ENCODE results near the gene AXIN1. TPM values are rescaled to one million over a fixed set of nuclear protein-coding genes. Genes with fewer than 3 reads are reported as not detected.

The AXIN1 gene
- polyA plus RNA-seq, 2 of the 4 experiments (the other 2 are of a cell fraction) = 8.7 to 19.3 TPM

DNA sequence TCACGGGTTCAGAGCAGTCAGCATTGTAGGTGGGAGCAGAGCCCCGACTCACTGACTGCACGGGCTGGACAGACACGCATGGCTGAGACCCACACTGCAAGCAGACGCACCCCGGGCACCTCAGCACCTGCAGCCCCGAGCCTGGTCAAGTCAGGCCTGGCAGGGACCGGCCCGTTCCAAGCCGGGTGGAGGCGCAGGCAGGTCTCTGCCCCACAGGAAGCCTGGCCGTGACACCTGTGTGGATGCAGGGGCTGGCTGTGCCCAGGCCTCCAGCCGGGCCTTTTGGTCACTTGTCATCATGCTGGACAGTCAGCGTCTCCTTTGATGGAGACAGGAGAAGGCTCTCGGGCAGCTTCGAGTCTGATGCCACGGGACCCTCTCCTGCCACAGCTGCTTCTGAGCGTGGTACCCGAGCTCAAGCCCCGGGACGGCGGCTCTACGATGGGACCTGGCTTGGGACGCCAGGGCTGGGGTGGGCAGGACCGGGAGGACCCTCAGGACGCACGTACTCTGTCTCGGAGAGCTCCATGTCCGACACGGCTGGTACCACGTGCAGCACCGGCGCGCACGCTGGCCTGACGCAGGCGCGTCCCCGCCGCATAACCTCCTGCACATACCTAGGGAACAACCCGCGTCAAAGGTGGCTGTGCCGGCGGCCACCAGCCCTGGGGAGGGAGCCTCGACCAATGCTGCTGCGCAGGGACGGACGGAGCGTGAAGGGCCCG lies 61.7 kb downstream of the AXIN1 start:
- ChIA-PET POLR2A (no interaction called here), CTCF (interaction anchor here (0.9 kb wide), 1 partner anchor 58 kb away, joined by 3 read pairs; no protein-coding TSS in a partner anchor)
- no peak for FAIRE-seq

DNA sequence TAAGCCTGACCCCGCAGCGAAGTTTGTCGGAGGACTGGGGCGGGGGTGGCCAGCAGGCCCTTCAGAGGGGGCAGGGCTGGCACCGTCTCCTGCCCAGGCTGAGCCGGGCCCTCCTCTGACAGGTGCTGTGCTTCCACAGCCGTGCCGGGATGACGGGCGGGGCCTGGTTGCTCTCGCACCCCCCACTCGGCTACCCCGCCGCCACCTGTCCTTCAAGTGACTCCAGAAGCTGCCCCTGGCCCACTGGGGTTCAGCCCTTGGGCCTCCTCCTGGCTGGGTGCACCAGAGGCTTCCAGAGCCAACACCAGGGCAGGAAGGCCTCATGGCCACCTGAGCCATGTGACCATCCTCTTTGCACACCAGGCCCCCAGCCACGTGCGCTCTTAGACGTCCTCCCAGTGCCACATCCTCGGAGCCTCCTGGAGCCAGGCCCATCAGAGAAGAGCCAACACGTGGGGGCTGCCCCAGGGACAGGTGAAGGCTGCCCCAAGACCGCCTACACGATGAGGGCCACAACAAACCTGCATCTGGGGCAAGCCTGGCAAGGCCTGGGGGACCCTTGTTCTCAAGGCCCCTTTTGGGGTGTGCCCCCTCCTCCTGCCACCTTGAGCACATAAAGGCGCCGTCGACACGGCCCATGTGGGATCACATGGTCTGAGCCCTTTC lies 62.4 kb downstream of the AXIN1 start:
- no peak for FAIRE-seq
- ATAC-seq = no peak
- Histone ChIP-seq H3K4me1 (0 out of 3 replicates have a peak, but pooled peaks cover 2% of the 10 kb centered on the region), H3K4me3 (no peak overlapping the region), H3K4me2 (no peak overlapping the region), H3K27ac (no peak overlapping the region), H3K9me3 (no peaks in the 10 kb centered on the region)
- DNase-seq (ENCODE audit: low read depth in 1 of 2, low spot score in 1 of 2) = no peak
- ChIA-PET POLR2A (no interaction called here), CTCF (no interaction called here)
- TF ChIP-seq FOXS1 (CRISPR knock-in tag; IDR thresholded peaks at IDR 0.05) = no peak
- TF ChIP-seq HOXB13 (CRISPR knock-in tag; IDR thresholded peaks at IDR 0.05; ENCODE audit: low read depth) = no peak
- TF ChIP-seq, protein P1, sequence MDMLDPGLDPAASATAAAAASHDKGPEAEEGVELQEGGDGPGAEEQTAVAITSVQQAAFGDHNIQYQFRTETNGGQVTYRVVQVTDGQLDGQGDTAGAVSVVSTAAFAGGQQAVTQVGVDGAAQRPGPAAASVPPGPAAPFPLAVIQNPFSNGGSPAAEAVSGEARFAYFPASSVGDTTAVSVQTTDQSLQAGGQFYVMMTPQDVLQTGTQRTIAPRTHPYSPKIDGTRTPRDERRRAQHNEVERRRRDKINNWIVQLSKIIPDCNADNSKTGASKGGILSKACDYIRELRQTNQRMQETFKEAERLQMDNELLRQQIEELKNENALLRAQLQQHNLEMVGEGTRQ (IDR thresholded peaks at IDR 0.05) = no peak
- TF ChIP-seq, protein P2, sequence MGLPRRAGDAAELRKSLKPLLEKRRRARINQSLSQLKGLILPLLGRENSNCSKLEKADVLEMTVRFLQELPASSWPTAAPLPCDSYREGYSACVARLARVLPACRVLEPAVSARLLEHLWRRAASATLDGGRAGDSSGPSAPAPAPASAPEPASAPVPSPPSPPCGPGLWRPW (IDR thresholded peaks at IDR 0.05) = no peak
- TF ChIP-seq ZC3H11A (IDR thresholded peaks at IDR 0.05) = no peak
- TF ChIP-seq HOXB5 (CRISPR knock-in tag; IDR thresholded peaks at IDR 0.05) = no peak
- no peak for TF ChIP-seq RNF2 (IDR thresholded peaks at IDR 0.05; ENCODE audit: borderline replicate concordance, low read depth)
- TF ChIP-seq, protein P3, sequence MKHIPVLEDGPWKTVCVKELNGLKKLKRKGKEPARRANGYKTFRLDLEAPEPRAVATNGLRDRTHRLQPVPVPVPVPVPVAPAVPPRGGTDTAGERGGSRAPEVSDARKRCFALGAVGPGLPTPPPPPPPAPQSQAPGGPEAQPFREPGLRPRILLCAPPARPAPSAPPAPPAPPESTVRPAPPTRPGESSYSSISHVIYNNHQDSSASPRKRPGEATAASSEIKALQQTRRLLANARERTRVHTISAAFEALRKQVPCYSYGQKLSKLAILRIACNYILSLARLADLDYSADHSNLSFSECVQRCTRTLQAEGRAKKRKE (CRISPR knock-in tag; IDR thresholded peaks at IDR 0.05; ENCODE audit: low read depth) = no peak
- TF ChIP-seq NR3C1 (IDR thresholded peaks at IDR 0.05) = no peak
- no peak for TF ChIP-seq HEYL (CRISPR knock-in tag; IDR thresholded peaks at IDR 0.05)
- TF ChIP-seq RCOR1 (IDR thresholded peaks at IDR 0.05; ENCODE audit: low read depth, low read length) = no peak
- no peak for TF ChIP-seq NPAS2 (CRISPR knock-in tag; IDR thresholded peaks at IDR 0.05; ENCODE audit: borderline replicate concordance)
- TF ChIP-seq, protein P4, sequence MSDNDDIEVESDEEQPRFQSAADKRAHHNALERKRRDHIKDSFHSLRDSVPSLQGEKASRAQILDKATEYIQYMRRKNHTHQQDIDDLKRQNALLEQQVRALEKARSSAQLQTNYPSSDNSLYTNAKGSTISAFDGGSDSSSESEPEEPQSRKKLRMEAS (IDR thresholded peaks at IDR 0.05) = no peak
- TF ChIP-seq FOSL2 (IDR thresholded peaks at IDR 0.05) = no peak
- TF ChIP-seq FOSL2 (CRISPR knock-in tag; IDR thresholded peaks at IDR 0.05) = no peak
- TF ChIP-seq ESRRA (IDR thresholded peaks at IDR 0.05; ENCODE audit: borderline replicate concordance, low read length) = no peak
- no peak for TF ChIP-seq RFX5 (IDR thresholded peaks at IDR 0.05)
- no peak for TF ChIP-seq CBX2 (IDR thresholded peaks at IDR 0.05; ENCODE audit: borderline replicate concordance, low read depth)
- 93% methylated on average over 16 of the region's 25 CpGs for WGBS (ENCODE audit: missing lambda C conversion rate)

More for the DNA sequence above, 61.7 kb downstream of the AXIN1 start:
- no peak overlapping the region for H3K4me2 ChIP-seq
- no peak overlapping the region for H3K4me3 ChIP-seq
- no peak overlapping the region for H3K27ac ChIP-seq
- TF ChIP-seq, protein P1 (IDR thresholded peaks at IDR 0.05) = no peak
- TF ChIP-seq SMC3 (IDR thresholded peaks at IDR 0.05) (no peak), CEBPB (IDR thresholded peaks at IDR 0.05) (no peak), FOXS1 (CRISPR knock-in tag; IDR thresholded peaks at IDR 0.05) (no peak), ZFP36 (IDR thresholded peaks at IDR 0.05; ENCODE audit: borderline replicate concordance, partially characterized antibody) (no peak), HEYL (CRISPR knock-in tag; IDR thresholded peaks at IDR 0.05) (no peak), BHLHE40 (IDR thresholded peaks at IDR 0.05; ENCODE audit: low read depth, low read length) (no peak), EHF (CRISPR knock-in tag; IDR thresholded peaks at IDR 0.05) (no peak), POLR2AphosphoS2 (conservative IDR thresholded peaks at IDR 0.05; ENCODE audit: low read length) (no peak), EHMT2 (IDR thresholded peaks at IDR 0.05; ENCODE audit: low read depth) (no peak), EP300 (IDR thresholded peaks at IDR 0.05) (no peak), GATA3 (IDR thresholded peaks at IDR 0.05; ENCODE audit: borderline replicate concordance) (no peak), PHF8 (IDR thresholded peaks at IDR 0.05; ENCODE audit: borderline replicate concordance, low read depth) (no peak), RFX5 (IDR thresholded peaks at IDR 0.05) (no peak), POLR2A (IDR thresholded peaks at IDR 0.05; ENCODE audit: low read length) (no peak), SREBF2 (IDR thresholded peaks at IDR 0.05) (no peak)
- TF ChIP-seq, protein P2 (IDR thresholded peaks at IDR 0.05) = no peak
- TF ChIP-seq, protein P4 (IDR thresholded peaks at IDR 0.05) = no peak
- TF ChIP-seq, protein P3 (CRISPR knock-in tag; IDR thresholded peaks at IDR 0.05; ENCODE audit: low read depth) = no peak
- no peak for DNase-seq (ENCODE audit: low read depth in 1 of 2, low spot score in 1 of 2)
- 0 out of 3 replicates have a peak, but pooled peaks cover 2% of the 10 kb centered on the region for H3K4me1 ChIP-seq
- H3K9me3 ChIP-seq = no peaks in the 10 kb centered on the region
- no peak for ATAC-seq
- 97% methylated on average over 34 of the region's 50 CpGs for WGBS (ENCODE audit: missing lambda C conversion rate)
